MM.1S (cell line): ENCODE data around the gene MSANTD1.

Source experiments
- DNase-seq: peaks from one replicate; pipeline ENCODE4 v3.0.0-alpha.2; 2015
- H2AFZ ChIP-seq: fragments of 300-600 bp; sonication (generic); 2 replicates; pipeline ENCODE4 v1.6.0; 2016; ENCODE audit warnings: antibody characterized with exemption, low read length
- H3F3A ChIP-seq: fragments of 300-600 bp; sonication (generic); 2 replicates; pipeline ENCODE4 v1.6.1; 2016; ENCODE audit warnings: mild to moderate bottlenecking, antibody characterized with exemption, low read length, moderate library complexity, mixed read lengths; ENCODE audit not compliant: insufficient read depth
- H3K27ac ChIP-seq: fragments of 300-600 bp; sonication (generic); 2 replicates; pipeline ENCODE4 v1.5.1; 2016; ENCODE audit warnings: mild to moderate bottlenecking, low read length
- H3K27me3 ChIP-seq: fragments of 300-600 bp; sonication (generic); replicated peaks from 2 replicates; pipeline ENCODE4 v1.6.0; 2016; ENCODE audit warnings: low read length; ENCODE audit not compliant: insufficient read depth
- H3K36me3 ChIP-seq: fragments of 300-600 bp; sonication (generic); replicated peaks from 2 replicates; pipeline ENCODE4 v1.6.1; 2016; ENCODE audit warnings: mild to moderate bottlenecking, low read length, mixed read lengths; ENCODE audit not compliant: insufficient read depth
- H3K4me1 ChIP-seq: fragments of 300-600 bp; sonication (generic); 2 replicates; pipeline ENCODE4 v1.6.1; 2016; ENCODE audit warnings: low read length, mixed read lengths
- H3K4me2 ChIP-seq: fragments of 300-600 bp; sonication (generic); 2 replicates; pipeline ENCODE4 v1.6.0; 2016; ENCODE audit warnings: low read depth, low read length
- H3K4me3 ChIP-seq: fragments of 300-600 bp; sonication (generic); 2 replicates; pipeline ENCODE4 v1.5.1; 2016; ENCODE audit warnings: low read length, mixed read lengths
- H3K79me2 ChIP-seq: fragments of 300-600 bp; sonication (generic); 2 replicates; pipeline ENCODE4 v1.6.1; 2016; ENCODE audit warnings: mixed run types, low read length, mixed read lengths
- H3K9ac ChIP-seq: fragments of 300-600 bp; sonication (generic); 2 replicates; pipeline ENCODE4 v1.6.1; 2016; ENCODE audit warnings: low read length, mixed read lengths
- H3K9me2 ChIP-seq: fragments of 300-600 bp; sonication (generic); replicated peaks from 2 replicates; pipeline ENCODE4 v1.6.1; 2016; ENCODE audit warnings: mild to moderate bottlenecking, low read length, mixed read lengths; ENCODE audit not compliant: insufficient read depth
- H3K9me3 ChIP-seq: fragments of 300-600 bp; sonication (generic); replicated peaks from 2 replicates; pipeline ENCODE4 v1.6.1; 2016; ENCODE audit warnings: mild to moderate bottlenecking, low read length, mixed read lengths; ENCODE audit not compliant: insufficient read depth
- H4K20me1 ChIP-seq: fragments of 300-600 bp; sonication (generic); 2 replicates; pipeline ENCODE4 v1.6.1; 2016; ENCODE audit warnings: mild to moderate bottlenecking, low read length, moderate library complexity, mixed read lengths; ENCODE audit not compliant: insufficient read depth
- EZH2 ChIP-seq: fragments of 300-600 bp; sonication (generic); optimal IDR thresholded peaks from 2 replicates; pipeline ENCODE3; 2017; ENCODE audit warnings: low read depth, mild to moderate bottlenecking, antibody characterized with exemption, low read length, mixed read lengths
- EZH2phosphoT487 ChIP-seq: fragments of 300-600 bp; sonication (generic); IDR thresholded peaks from 2 replicates; pipeline ENCODE4 v1.6.1; 2018; ENCODE audit warnings: antibody characterized with exemption, low read length
- TF ChIP-seq, protein P1 (sequence below): fragments of 300-600 bp; sonication (generic); IDR thresholded peaks from 2 replicates; pipeline ENCODE4 v1.5.1; 2016; ENCODE audit warnings: antibody characterized with exemption, low read length, mixed read lengths

MSANTD1 gene

DNA sequence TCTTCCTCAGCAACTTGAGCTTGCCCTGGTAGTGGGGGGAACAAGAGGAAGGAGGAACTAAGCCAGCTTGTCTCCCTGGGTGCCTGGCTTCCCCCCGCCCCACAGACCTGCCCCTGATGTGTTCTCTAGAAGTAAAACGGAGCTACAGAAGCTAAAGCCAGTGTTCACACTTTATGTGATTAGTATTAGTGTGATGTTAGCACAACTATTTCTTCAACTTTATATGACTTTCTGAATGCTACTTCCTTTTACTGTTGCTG lies 54.5 kb downstream of the MSANTD1 start:
- H3K27ac ChIP-seq: no peak overlapping the region
- H3F3A ChIP-seq: no peaks in the 10 kb centered on the region
- no peak for DNase-seq
- TF ChIP-seq EZH2phosphoT487 (no peak), EZH2 (no peak)
- TF ChIP-seq, protein P1, sequence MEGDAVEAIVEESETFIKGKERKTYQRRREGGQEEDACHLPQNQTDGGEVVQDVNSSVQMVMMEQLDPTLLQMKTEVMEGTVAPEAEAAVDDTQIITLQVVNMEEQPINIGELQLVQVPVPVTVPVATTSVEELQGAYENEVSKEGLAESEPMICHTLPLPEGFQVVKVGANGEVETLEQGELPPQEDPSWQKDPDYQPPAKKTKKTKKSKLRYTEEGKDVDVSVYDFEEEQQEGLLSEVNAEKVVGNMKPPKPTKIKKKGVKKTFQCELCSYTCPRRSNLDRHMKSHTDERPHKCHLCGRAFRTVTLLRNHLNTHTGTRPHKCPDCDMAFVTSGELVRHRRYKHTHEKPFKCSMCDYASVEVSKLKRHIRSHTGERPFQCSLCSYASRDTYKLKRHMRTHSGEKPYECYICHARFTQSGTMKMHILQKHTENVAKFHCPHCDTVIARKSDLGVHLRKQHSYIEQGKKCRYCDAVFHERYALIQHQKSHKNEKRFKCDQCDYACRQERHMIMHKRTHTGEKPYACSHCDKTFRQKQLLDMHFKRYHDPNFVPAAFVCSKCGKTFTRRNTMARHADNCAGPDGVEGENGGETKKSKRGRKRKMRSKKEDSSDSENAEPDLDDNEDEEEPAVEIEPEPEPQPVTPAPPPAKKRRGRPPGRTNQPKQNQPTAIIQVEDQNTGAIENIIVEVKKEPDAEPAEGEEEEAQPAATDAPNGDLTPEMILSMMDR: no peak
- H3K79me2 ChIP-seq: peaks cover 29% of the 10 kb centered on the region
- no peaks in the 10 kb centered on the region for H3K36me3 ChIP-seq
- H3K4me2 ChIP-seq: no peak overlapping the region
- no peak overlapping the region for H3K4me3 ChIP-seq
- no peaks in the 10 kb centered on the region for H3K9me2 ChIP-seq
- H3K27me3 ChIP-seq: no peaks in the 10 kb centered on the region
- H3K4me1 ChIP-seq: no peaks in the 10 kb centered on the region
- H4K20me1 ChIP-seq: no peaks in the 10 kb centered on the region
- H2AFZ ChIP-seq: no peak overlapping the region
- no peaks in the 10 kb centered on the region for H3K9me3 ChIP-seq
- H3K9ac ChIP-seq: no peak overlapping the region

DNA sequence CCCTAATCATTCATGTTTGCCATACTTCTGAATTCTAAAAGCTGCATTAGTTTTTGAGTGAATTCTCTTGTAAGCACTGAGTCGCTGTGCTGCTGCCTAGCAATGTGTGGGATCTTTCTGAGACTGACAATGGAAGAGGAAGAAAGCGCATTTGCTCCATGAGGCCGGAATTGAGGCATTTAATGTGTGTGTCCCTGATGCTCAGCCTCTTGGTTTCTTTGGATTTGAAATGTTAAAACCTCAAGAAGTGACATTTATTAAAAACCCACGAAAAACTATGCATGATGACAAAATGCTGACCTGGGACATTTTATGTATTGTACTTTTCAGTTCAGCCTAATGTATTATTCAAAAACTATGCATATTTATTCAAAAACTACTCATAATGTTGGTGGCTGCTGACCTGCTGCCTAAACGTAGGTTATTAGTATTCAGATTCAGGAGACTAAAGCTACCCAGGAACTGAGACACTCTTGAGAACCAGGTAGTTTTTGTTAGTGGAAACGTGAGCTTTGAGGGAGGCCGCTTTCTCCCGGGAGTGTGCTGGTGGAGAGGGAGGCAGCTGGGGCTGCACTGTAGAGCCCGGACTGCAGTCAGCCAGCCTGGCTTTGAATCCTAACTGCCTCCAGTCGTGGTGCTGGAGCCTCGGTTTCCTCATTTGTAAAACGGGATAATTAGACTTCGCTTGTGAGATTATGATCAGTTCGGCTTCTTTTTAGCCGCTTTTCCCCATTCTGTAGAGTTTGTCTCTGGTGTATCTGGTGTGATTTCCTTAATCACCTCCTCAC lies 55.2 kb downstream of the MSANTD1 start:
- DNase-seq: no peak
- Histone ChIP-seq H3F3A (no peaks in the 10 kb centered on the region), H3K4me3 (no peak overlapping the region), H3K27ac (no peak overlapping the region), H3K79me2 (peaks cover 28% of the 10 kb centered on the region), H3K36me3 (no peaks in the 10 kb centered on the region), H2AFZ (no peak overlapping the region), H3K4me2 (no peak overlapping the region), H3K9ac (no peak overlapping the region), H3K27me3 (no peaks in the 10 kb centered on the region), H3K4me1 (no peaks in the 10 kb centered on the region), H3K9me2 (no peaks in the 10 kb centered on the region), H4K20me1 (no peaks in the 10 kb centered on the region), H3K9me3 (no peaks in the 10 kb centered on the region)
- TF ChIP-seq EZH2 (no peak), EZH2phosphoT487 (no peak)
- TF ChIP-seq, protein P1: no peak

- no peak for DNase-seq
These were observed 56.1 kb downstream of the MSANTD1 start for GRCh38 chr4:3304831-3305609.

More at GRCh38 chr4:3304831-3305609, 56.1 kb downstream of the MSANTD1 start:
- Histone ChIP-seq H3K79me2 (peaks cover 23% of the 10 kb centered on the region), H3K36me3 (no peaks in the 10 kb centered on the region), H3K4me3 (no peak overlapping the region), H2AFZ (no peak overlapping the region), H3F3A (no peaks in the 10 kb centered on the region), H3K9me2 (no peaks in the 10 kb centered on the region), H3K9ac (no peak overlapping the region), H3K27ac (no peak overlapping the region), H3K9me3 (no peaks in the 10 kb centered on the region), H3K4me2 (no peak overlapping the region), H4K20me1 (no peaks in the 10 kb centered on the region), H3K4me1 (no peaks in the 10 kb centered on the region), H3K27me3 (no peaks in the 10 kb centered on the region)
- TF ChIP-seq EZH2: no peak
- TF ChIP-seq, protein P1: no peak
- no peak for TF ChIP-seq EZH2phosphoT487
